Measurements from ENCODE around the gene HERPUD2. TPM values are rescaled to one million over a fixed set of nuclear protein-coding genes. Genes with fewer than 3 reads are reported as not detected.
"Not testable (repeated sequence)": the region's sequence is repeated elsewhere in the genome, so short reads cannot be mapped to it uniquely, and the experiment has no call there.

HERPUD2 gene
- total and polyA plus RNA-seq, 2 experiments from 2014 or later, result 15.2 to 22.7 TPM

DNA sequence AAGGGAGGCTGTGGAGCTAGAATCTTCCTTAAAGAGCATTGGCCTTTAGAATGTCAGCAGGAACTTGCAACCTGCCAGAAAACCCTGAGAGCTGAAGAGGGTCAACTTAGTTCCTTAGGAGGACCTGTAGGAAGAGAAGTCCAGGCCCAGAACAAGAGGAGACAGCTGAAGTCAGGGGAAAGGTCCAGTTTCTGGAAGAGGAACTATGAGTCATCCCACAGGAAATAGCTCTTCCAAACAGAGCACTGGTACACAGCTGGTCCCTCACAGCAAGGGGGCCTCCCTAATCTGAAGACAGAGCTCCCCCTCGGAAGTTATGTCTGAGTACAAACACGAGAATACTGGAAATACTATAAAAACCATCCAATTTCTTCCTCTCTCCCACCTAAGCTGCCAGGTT, 98.9 kb downstream of the HERPUD2 start:
- no peaks in the 10 kb centered on the region for H3K27me3 ChIP-seq (replicated peaks; ENCODE audit: insufficient read depth)
- H3K9ac ChIP-seq, result no peak overlapping the region
- no peak for TF ChIP-seq EZH2 (IDR thresholded peaks at IDR 0.05; ENCODE audit: insufficient read depth, poor library complexity, severe bottlenecking)
- TF ChIP-seq EZH2phosphoT487 (IDR thresholded peaks at IDR 0.05; ENCODE audit: insufficient read depth, low read depth), result no peak
- DNase-seq, result peak; percentile 43
- no peaks in the 10 kb centered on the region for H3K79me2 ChIP-seq (ENCODE audit: insufficient read depth)
- no peaks in the 10 kb centered on the region for H4K20me1 ChIP-seq (ENCODE audit: insufficient read depth)
- no peak overlapping the region for H3K27ac ChIP-seq
- H3K9me2 ChIP-seq (ENCODE audit: insufficient read depth), result no peaks in the 10 kb centered on the region
- 59 to 61% methylated on average over 2 of the region's 2 CpGs for WGBS, 2 experiments (ENCODE audit: low coverage in 1 of 2, low lambda C conversion rate in 2 of 2, missing lambda C conversion rate in 2 of 2)
- in situ Hi-C loops (cut with MboI), result no loop called here
- no peak overlapping the region for H3K4me3 ChIP-seq
- H3F3A ChIP-seq (ENCODE audit: insufficient read depth), result no peaks in the 10 kb centered on the region
- no peaks in the 10 kb centered on the region; the same call in 1 of the 2 replicates for H3K4me1 ChIP-seq (ENCODE audit: insufficient read depth)
- no peaks in the 10 kb centered on the region for H3K9me3 ChIP-seq (ENCODE audit: low read depth)
- no peak overlapping the region for H3K4me2 ChIP-seq (ENCODE audit: unreplicated experiment)
- H3K36me3 ChIP-seq (ENCODE audit: low read depth), result no peaks in the 10 kb centered on the region
- peak overlapping the region; percentile 20; the same call in 1 of the 2 replicates for H2AFZ ChIP-seq

DNA sequence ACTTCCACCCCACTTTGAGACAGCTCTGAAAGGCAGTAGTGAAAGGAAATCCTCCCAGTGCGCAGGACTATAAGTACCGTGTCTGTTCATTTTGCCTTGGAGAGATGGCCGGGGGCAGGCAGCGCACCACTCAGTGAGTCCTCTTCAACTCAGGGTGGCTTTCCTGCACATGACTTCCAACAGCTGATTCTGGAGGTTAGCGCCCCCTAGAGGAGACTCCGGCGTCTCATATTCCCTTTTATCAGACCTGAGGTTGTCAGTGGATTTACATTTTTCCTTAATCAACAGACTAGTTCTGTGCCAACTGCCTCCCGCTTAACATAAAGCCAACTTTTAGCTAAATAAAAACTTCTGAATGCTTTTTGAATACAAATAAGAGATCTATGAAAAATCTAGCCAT, 101.0 kb downstream of the HERPUD2 start:
- in situ Hi-C loops (cut with MboI), result no loop called here
- no peak for TF ChIP-seq EZH2 (IDR thresholded peaks at IDR 0.05; ENCODE audit: insufficient read depth, poor library complexity, severe bottlenecking)
- no peak for TF ChIP-seq EZH2phosphoT487 (IDR thresholded peaks at IDR 0.05; ENCODE audit: insufficient read depth, low read depth)

GRCh38 chr7:35588647-35589046, 106.3 kb downstream of the HERPUD2 start:
- no peaks in the 10 kb centered on the region for H3F3A ChIP-seq (ENCODE audit: insufficient read depth)
- no peaks in the 10 kb centered on the region for H3K9me2 ChIP-seq (ENCODE audit: insufficient read depth)
- no peaks in the 10 kb centered on the region for H3K36me3 ChIP-seq (ENCODE audit: low read depth)
- in situ Hi-C loops (cut with MboI), result no loop called here
- H3K4me3 ChIP-seq, result no peak overlapping the region
- no peaks in the 10 kb centered on the region for H3K27me3 ChIP-seq (replicated peaks; ENCODE audit: insufficient read depth)
- no peak overlapping the region for H3K4me2 ChIP-seq (ENCODE audit: unreplicated experiment)
- H3K4me1 ChIP-seq (ENCODE audit: insufficient read depth), result no peaks in the 10 kb centered on the region
- WGBS, 2 experiments (ENCODE audit: low coverage in 1 of 2, low lambda C conversion rate in 2 of 2, missing lambda C conversion rate in 2 of 2), result 78 to 79% methylated on average over 4 of the region's 4 CpGs
- H3K9me3 ChIP-seq (ENCODE audit: low read depth), result no peaks in the 10 kb centered on the region
- TF ChIP-seq EZH2 (IDR thresholded peaks at IDR 0.05; ENCODE audit: insufficient read depth, poor library complexity, severe bottlenecking), result no peak
- TF ChIP-seq EZH2phosphoT487 (IDR thresholded peaks at IDR 0.05; ENCODE audit: insufficient read depth, low read depth), result no peak
- H3K27ac ChIP-seq, result no peak overlapping the region
- H4K20me1 ChIP-seq (ENCODE audit: insufficient read depth), result no peaks in the 10 kb centered on the region
- DNase-seq, result no peak
- H3K79me2 ChIP-seq (ENCODE audit: insufficient read depth), result no peaks in the 10 kb centered on the region
- H2AFZ ChIP-seq, result no peak overlapping the region
- no peak overlapping the region for H3K9ac ChIP-seq

More for the DNA sequence above, 101.0 kb downstream of the HERPUD2 start:
- no peak overlapping the region for H3K4me2 ChIP-seq (ENCODE audit: unreplicated experiment)
- no peak overlapping the region for H3K27ac ChIP-seq
- no peaks in the 10 kb centered on the region for H3K9me3 ChIP-seq (ENCODE audit: low read depth)
- no peak overlapping the region for H3K4me3 ChIP-seq
- no peaks in the 10 kb centered on the region for H4K20me1 ChIP-seq (ENCODE audit: insufficient read depth)
- no peaks in the 10 kb centered on the region for H3K79me2 ChIP-seq (ENCODE audit: insufficient read depth)
- H3K9me2 ChIP-seq (ENCODE audit: insufficient read depth), result no peaks in the 10 kb centered on the region
- H3K4me1 ChIP-seq (ENCODE audit: insufficient read depth), result no peaks in the 10 kb centered on the region; the same call in 1 of the 2 replicates
- H3F3A ChIP-seq (ENCODE audit: insufficient read depth), result no peaks in the 10 kb centered on the region
- H3K27me3 ChIP-seq (replicated peaks; ENCODE audit: insufficient read depth), result no peaks in the 10 kb centered on the region
- H3K9ac ChIP-seq, result no peak overlapping the region
- no peak for DNase-seq
- no peaks in the 10 kb centered on the region for H3K36me3 ChIP-seq (ENCODE audit: low read depth)
- 74 to 82% methylated on average over 8 of the region's 8 CpGs for WGBS, 2 experiments (ENCODE audit: low coverage in 1 of 2, low lambda C conversion rate in 2 of 2, missing lambda C conversion rate in 2 of 2)
- H2AFZ ChIP-seq, result no peak overlapping the region

- no peak overlapping the region for H3K4me2 ChIP-seq (ENCODE audit: unreplicated experiment)
- no peak for DNase-seq
- no peaks in the 10 kb centered on the region for H3F3A ChIP-seq (ENCODE audit: insufficient read depth)
- no peak overlapping the region for H3K27ac ChIP-seq
- no peaks in the 10 kb centered on the region for H3K27me3 ChIP-seq (replicated peaks; ENCODE audit: insufficient read depth)
- H3K9me3 ChIP-seq (ENCODE audit: low read depth), result no peaks in the 10 kb centered on the region
- H3K36me3 ChIP-seq (ENCODE audit: low read depth), result no peaks in the 10 kb centered on the region
- TF ChIP-seq EZH2 (IDR thresholded peaks at IDR 0.05; ENCODE audit: insufficient read depth, poor library complexity, severe bottlenecking), result no peak
- TF ChIP-seq EZH2phosphoT487 (IDR thresholded peaks at IDR 0.05; ENCODE audit: insufficient read depth, low read depth), result no peak
- no peaks in the 10 kb centered on the region for H3K79me2 ChIP-seq (ENCODE audit: insufficient read depth)
- H2AFZ ChIP-seq, result no peak overlapping the region
- no peaks in the 10 kb centered on the region for H3K9me2 ChIP-seq (ENCODE audit: insufficient read depth)
- no peaks in the 10 kb centered on the region for H3K4me1 ChIP-seq (ENCODE audit: insufficient read depth)
- H3K4me3 ChIP-seq, result no peak overlapping the region
- in situ Hi-C loops (cut with MboI), result no loop called here
- H3K9ac ChIP-seq, result no peak overlapping the region
- no peaks in the 10 kb centered on the region for H4K20me1 ChIP-seq (ENCODE audit: insufficient read depth)
- WGBS, 2 experiments (ENCODE audit: low coverage in 1 of 2, low lambda C conversion rate in 2 of 2, missing lambda C conversion rate in 2 of 2), result 69 to 72% methylated on average over 2 of the region's 2 CpGs
These were observed 109.9 kb downstream of the HERPUD2 start for GRCh38 chr7:35584990-35585389.

DNA sequence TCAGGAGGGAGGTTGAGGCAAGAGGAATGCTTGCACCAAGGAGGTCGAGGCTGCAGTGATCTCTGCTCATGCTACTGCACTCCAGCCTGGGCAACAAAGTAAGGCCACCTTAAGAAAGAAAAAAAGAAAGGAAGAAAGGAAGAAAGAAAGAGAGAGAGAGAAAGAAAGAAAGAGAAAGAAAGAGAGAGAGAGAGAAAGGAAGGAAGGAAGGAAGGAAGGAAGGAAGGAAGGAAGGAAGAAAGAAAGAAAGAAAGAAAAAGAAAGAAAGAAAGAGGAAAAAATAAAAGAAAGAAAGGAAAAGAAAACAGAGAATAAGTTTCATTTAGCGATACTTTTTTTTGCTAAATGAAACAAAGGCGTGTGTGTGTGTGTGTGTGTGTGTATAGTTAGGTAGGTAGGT, 110.4 kb downstream of the HERPUD2 start:
- H3K4me2 ChIP-seq (ENCODE audit: unreplicated experiment); H4K20me1 ChIP-seq (ENCODE audit: insufficient read depth); H3K9ac ChIP-seq; H3K9me3 ChIP-seq (ENCODE audit: low read depth); H3K79me2 ChIP-seq (ENCODE audit: insufficient read depth); H3K9me2 ChIP-seq (ENCODE audit: insufficient read depth); H3F3A ChIP-seq (ENCODE audit: insufficient read depth); H3K36me3 ChIP-seq (ENCODE audit: low read depth); H3K27ac ChIP-seq; in situ Hi-C loops (cut with MboI); DNase-seq; H3K27me3 ChIP-seq (replicated peaks; ENCODE audit: insufficient read depth); H3K4me3 ChIP-seq; H2AFZ ChIP-seq; H3K4me1 ChIP-seq (ENCODE audit: insufficient read depth): not testable (repeated sequence)
- 63 to 67% methylated on average over 2 to 3 of the region's 3 CpGs for WGBS, 2 experiments (ENCODE audit: low coverage in 1 of 2, low lambda C conversion rate in 2 of 2, missing lambda C conversion rate in 2 of 2)

Other genes with a start within 250 kb of the HERPUD2 start
- 368 and 405 TPM in 2 replicates for gene SEPTIN7, start 105.9 kb upstream of the HERPUD2 start, total RNA-seq (2014; rRNA removed; shearing (Covaris generic))
- 509 and 521 TPM in 2 replicates for gene SEPTIN7, start 105.9 kb upstream of the HERPUD2 start, polyA plus RNA-seq (2016; fragmentation: Nextera tagmentation; extraction: Ambion mirVana)